ENCODE measurements around the gene VKORC1L1.
"Not testable (repeated sequence)": the region's sequence is repeated elsewhere in the genome, so short reads cannot be mapped to it uniquely, and the experiment has no call there.

Gene VKORC1L1

GRCh38 chr7:65885533-65885932 lies 12.7 kb downstream of the VKORC1L1 start:
- not testable (repeated sequence) for DNase-seq (ENCODE audit: low spot score)

GRCh38 chr7:65888434-65889156 lies 15.7 kb downstream of the VKORC1L1 start:
- not testable (repeated sequence) for DNase-seq (ENCODE audit: low spot score)

- DNase-seq (ENCODE audit: low spot score), result not testable (repeated sequence)
Measured at GRCh38 chr7:65889722-65890121, 16.8 kb downstream of the VKORC1L1 start.

GRCh38 chr7:65892161-65892560 lies 19.3 kb downstream of the VKORC1L1 start:
- no peak for DNase-seq (ENCODE audit: low spot score)

GRCh38 chr7:65892835-65893234 lies 20.0 kb downstream of the VKORC1L1 start:
- DNase-seq (ENCODE audit: low spot score), result no peak

GRCh38 chr7:65896279-65896870 lies 23.5 kb downstream of the VKORC1L1 start:
- no peak for DNase-seq (ENCODE audit: low spot score)

DNA sequence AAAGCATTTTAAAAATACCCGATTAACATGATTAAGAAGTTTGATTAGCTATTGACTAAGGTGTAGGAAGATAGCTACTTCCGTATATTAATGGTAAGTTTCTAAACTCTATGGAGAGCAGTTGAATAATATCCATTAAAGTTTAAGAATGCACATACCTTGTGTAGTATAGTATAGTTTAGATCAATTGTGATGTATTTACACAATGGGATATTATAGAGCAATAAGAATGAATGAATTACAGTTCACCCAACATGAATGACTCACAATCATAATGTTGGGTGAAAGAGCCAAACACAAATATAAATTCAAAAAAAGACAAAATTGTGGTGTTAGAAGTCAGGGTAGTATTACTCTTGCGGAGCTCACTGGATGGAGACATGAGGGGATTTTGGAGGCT lies 24.4 kb downstream of the VKORC1L1 start:
- not testable (repeated sequence) for DNase-seq (ENCODE audit: low spot score)

- not testable (repeated sequence) for DNase-seq (ENCODE audit: low spot score)
Measured at GRCh38 chr7:65898677-65899447, 26.0 kb downstream of the VKORC1L1 start.

GRCh38 chr7:65902306-65902705 lies 29.4 kb downstream of the VKORC1L1 start:
- DNase-seq (ENCODE audit: low spot score), result no peak

DNA sequence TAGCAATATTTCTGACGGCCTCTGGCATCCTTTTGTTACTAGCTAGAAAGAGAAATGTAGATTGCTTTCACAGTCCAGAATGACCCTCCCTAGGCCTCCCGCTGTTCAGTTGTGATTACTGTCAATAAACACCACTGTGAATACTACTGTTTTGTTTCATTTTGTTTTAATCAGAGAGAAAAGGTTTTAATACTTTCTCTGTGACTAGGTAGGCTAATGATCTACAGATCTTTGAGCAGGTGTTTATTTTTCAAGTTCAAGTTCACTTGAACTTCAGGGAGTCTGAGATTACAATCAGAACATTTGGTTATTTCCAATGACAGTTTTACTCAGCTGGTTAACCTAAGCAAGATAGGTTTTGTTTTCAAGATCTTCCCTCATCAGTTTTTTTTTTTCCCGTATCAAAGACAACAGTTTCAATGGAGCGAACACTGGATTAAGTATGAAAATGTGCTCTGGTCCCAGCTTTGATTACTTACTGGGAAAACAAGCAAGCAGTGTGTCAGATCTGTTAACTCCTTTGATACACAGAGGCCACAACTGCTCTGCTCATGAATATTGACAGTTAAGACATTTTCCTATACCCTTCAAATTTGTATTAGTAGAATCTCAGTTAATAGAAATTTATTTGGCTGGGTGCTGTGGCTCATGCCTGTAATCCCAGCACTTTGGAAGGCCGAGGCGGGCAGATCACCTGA lies 34.8 kb downstream of the VKORC1L1 start:
- no peak for DNase-seq (ENCODE audit: low spot score)

DNA sequence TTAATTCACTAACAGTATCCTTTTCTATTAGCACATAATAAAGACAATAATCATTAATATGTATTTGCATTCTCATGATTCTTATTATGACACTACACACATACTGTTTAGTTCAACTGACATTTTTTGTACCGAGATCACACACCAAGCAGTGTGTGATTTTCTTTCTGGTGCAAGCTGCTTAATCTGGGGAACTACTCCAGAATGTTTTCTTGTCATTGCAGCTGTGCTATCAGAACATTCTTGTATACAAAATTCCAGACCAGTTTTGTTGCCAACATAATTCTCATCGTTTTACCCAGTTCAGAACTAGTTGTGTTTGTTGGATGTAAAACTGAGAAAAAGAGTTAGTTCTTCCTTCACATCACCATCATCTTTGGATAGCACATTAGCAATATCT lies 37.4 kb downstream of the VKORC1L1 start:
- no peak for DNase-seq (ENCODE audit: low spot score)

- DNase-seq (ENCODE audit: low spot score), result no peak
Measured at GRCh38 chr7:65912237-65912636, 39.4 kb downstream of the VKORC1L1 start.

DNA sequence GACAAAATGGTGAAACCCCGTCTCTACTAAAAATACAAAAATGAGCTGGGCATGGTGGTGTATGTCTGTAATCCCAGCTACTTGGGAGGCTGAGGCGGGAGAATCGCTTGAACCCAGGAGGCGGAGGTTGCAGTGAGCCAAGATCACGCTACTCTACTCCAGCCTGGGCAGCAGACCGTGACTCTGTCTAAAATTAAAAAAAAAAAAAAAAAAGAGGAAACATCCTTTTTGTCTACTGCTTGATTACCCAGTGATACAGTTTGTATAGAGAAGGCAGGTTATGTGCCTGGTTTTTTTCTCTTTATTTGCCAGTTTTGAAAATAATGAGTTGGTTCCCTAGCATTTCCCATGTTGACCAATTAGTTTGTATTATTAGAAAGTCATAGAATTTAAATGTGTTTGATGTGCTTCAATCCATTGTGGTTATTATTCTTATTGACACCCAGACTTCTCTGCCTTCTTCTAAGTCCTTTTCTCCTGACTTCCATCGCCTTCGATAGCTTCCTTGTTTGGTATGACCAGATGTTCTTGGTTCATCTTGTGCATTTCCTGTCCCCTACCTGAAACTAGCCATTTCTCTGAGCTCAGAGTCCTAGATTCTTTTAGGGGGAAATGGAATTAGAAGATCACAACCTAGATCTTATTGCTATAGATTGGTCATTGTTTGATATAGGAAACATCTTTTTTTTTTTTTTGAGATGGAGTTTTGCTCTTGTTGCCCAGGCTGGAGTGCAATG lies 43.2 kb downstream of the VKORC1L1 start:
- no peak for DNase-seq (ENCODE audit: low spot score)

- no peak for DNase-seq (ENCODE audit: low spot score)
Measured at GRCh38 chr7:65923316-65923715, 50.4 kb downstream of the VKORC1L1 start.

DNA sequence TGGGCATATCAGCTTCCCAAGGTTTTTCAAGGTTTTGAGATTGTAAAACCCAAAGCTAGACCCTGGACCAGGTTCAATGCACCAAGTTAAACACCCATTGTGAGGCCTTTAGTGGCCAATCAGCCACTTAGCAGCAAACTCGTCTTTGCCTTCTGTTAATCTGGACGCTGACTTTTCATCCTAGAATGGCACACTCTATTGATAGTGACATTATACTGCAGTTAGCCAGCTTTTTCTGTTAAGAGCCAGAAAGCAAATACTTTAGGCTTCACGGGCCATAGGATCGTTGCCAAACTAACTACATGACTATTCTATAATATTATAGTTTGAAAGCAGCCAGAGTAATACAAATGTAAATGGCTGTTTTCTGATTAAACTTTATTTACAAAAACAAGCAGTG lies 51.3 kb downstream of the VKORC1L1 start:
- DNase-seq (ENCODE audit: low spot score), result no peak

DNA sequence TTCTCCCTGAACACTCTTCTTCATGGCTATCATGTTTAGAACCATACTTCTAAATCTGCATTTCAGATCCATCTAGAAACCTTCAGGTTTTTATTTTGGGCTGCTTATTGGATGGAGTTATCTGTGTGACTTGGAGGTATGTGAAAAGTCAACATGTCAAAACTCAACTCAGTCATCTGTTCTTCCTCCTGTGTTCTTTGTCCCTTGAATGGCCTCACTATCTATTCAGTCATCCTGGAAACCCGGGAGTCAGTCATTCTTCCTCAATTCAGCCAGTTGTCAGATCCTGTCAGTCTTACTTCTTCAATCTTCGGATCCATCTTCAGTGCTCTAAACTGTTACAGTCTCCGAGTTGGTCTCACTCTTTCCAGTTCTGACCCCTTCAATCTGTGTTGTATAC lies 52.2 kb downstream of the VKORC1L1 start:
- DNase-seq (ENCODE audit: low spot score), result no peak

- no peak for DNase-seq (ENCODE audit: low spot score)
Measured at GRCh38 chr7:65926588-65926987, 53.7 kb downstream of the VKORC1L1 start.

- no peak for DNase-seq (ENCODE audit: low spot score)
Measured at GRCh38 chr7:65927489-65928448, 54.9 kb downstream of the VKORC1L1 start.

DNA sequence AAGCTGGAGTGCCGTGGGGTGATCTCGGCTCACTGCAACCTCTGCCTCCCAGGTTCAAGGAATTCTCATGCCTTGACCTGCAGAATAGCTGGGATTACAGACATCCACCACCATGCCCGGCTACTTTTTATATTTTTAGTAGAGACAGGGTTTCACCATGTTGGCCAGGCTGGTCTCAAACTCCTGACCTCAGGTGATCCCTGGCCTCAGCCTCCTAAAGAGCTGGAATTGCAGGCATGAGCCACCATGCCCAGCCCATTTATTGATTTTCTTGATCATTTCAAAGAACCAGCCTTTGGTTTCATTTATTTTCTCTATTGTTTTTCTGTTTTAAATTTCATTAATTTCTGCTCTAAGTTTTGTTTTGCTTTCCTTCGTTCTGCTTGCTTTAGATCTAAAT lies 58.8 kb downstream of the VKORC1L1 start:
- DNase-seq (ENCODE audit: low spot score), result no peak

DNA sequence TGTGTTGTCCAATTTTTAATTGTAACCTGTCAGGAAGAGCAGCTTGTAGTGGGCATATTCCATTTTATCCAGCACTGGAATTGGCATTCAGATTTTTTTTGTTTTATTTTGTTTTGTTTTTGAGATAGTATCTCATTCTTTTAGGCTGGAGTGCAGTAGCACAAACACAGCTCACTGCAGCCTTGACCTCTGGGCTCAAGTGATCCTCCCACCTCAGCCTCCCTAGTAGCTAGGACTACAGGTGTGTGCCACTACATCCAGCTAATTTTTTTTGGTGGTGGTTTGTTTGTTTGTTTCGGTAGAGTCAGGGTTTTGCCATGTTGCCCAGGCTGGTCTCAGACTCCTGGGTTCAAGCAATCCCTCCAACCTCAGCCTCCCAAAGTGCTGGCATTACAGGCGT lies 64.4 kb downstream of the VKORC1L1 start:
- no peak for DNase-seq (ENCODE audit: low spot score)
